Bronchial epithelial cell (primary cell): Measurements from ENCODE around the gene JAM2. TPM values are rescaled to one million over a fixed set of nuclear protein-coding genes. Genes with fewer than 3 reads are reported as not detected.
A peak's percentile ranks its signal among the peaks of the same experiment; 100 is the strongest.

ENCODE experiments used
- DNase-seq: peaks from one replicate; pipeline ENCODE4 v3.0.0-alpha.2; 2010; ENCODE audit warnings: low read depth
- FAIRE-seq: peaks from 2 replicates; lab custom pipeline; 2011; peaks lifted over from hg19 to GRCh38; lab: Jason Lieb, UNC
- H3K27me3 ChIP-seq: 2 replicates; pipeline ENCODE4 v1.5.1; 2011; ENCODE audit warnings: low read length; ENCODE audit not compliant: control insufficient read depth, insufficient read depth
- H3K36me3 ChIP-seq: 2 replicates; pipeline ENCODE4 v1.5.1; 2011; ENCODE audit warnings: low read length; ENCODE audit not compliant: control insufficient read depth, insufficient read depth
- H3K4me3 ChIP-seq: 2 replicates; pipeline ENCODE4 v1.5.1; 2011; ENCODE audit warnings: mild to moderate bottlenecking, low read depth, low read length, control low read depth
- total RNA-seq: library from RNA; depleted of rRNA; stranded (reverse); fragments of >200 nt; gene quantifications from 2 replicates; pipeline ENCODE4 v1.2.1, GENCODE V29; 2014
- TF ChIP-seq, protein P1 (sequence below): IDR thresholded peaks from 2 replicates; pipeline ENCODE4 v1.5.1; 2011; ENCODE audit warnings: mild to moderate bottlenecking, moderate library complexity, low read length, control low read depth, inconsistent platforms; ENCODE audit not compliant: insufficient read depth, severe bottlenecking

Gene JAM2
- total RNA-seq, 1 donor from 2014 or later: under 0.01 TPM

DNA sequence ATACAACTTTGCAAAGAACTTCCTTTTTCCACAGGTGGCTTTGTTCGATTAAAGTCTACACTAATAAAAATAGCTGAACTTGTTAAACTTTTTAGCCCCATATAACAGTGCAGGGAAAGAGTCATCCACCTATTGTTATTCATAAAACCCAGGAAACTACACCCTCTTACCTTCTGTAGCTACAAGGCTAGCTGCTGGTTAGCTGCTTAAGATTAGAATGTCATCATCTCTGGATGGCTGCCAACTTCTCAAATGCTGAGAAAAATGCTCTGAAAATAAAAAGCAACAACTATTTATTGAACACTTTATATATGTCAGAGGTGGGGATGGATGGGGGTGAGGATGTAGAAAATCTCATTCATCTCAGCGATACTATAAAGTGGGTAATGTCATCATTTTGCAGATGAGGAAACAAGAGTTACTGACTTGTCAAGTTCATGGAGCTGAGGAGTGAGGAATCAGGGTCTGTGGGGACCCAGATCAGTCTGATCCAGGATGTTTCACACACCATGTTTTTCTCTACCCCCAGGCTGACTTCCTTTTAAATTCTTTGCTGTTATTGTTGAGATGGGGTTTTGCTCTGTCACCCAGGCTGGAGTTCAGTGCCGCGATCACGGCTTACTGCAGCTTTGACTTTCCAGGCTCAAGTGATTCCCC is 78.6 kb downstream of the JAM2 start:
- TF ChIP-seq, protein P1, sequence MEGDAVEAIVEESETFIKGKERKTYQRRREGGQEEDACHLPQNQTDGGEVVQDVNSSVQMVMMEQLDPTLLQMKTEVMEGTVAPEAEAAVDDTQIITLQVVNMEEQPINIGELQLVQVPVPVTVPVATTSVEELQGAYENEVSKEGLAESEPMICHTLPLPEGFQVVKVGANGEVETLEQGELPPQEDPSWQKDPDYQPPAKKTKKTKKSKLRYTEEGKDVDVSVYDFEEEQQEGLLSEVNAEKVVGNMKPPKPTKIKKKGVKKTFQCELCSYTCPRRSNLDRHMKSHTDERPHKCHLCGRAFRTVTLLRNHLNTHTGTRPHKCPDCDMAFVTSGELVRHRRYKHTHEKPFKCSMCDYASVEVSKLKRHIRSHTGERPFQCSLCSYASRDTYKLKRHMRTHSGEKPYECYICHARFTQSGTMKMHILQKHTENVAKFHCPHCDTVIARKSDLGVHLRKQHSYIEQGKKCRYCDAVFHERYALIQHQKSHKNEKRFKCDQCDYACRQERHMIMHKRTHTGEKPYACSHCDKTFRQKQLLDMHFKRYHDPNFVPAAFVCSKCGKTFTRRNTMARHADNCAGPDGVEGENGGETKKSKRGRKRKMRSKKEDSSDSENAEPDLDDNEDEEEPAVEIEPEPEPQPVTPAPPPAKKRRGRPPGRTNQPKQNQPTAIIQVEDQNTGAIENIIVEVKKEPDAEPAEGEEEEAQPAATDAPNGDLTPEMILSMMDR: no peak
- FAIRE-seq (no peak), DNase-seq (peak; percentile 50)
- Histone ChIP-seq H3K27me3 (no peaks in the 10 kb centered on the region), H3K36me3 (no peaks in the 10 kb centered on the region), H3K4me3 (no peak overlapping the region)

DNA sequence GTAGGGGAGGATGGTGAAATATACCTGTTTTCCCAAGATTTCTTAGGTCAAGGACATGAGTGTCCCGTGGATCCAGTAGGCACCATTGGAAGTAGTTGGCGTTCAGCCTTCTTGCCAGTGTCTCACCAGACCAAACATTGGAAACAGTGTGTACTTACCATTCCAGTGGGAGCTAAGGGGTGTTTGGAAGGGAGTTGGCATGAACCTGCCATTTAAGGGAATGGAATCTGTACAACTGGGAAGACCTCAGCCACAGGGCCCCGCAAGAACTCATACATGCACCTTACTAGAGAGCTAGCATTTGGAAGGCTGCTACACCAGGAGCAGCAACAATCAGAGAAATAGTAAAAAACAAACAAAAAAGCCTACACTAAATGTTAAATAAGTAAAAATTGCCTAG is 82.9 kb downstream of the JAM2 start:
- DNase-seq (no peak), FAIRE-seq (peak; percentile 60)
- peaks cover 3% of the 10 kb centered on the region for H3K36me3 ChIP-seq
- TF ChIP-seq, protein P1: no peak
- H3K4me3 ChIP-seq: no peak overlapping the region
- H3K27me3 ChIP-seq: no peaks in the 10 kb centered on the region

DNA sequence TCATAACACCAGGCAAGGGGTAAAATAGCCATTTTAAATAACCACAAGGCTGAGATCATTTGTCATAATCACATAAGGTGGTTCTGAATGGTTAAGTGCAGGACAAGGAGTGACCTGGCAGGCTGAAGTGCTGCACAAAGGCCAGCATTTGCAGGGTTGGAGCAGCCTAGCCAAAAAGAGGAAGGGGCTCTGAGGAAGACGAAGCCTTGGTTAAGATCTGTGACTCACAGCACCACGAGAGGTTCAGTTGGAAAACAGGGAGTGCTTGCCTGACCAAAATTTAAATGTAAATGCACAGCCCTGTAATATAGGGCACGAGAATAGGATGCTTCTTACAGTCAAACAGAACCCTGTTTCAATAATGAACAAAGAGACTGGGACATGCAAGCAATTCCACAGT is 83.6 kb downstream of the JAM2 start:
- Histone ChIP-seq H3K4me3 (no peak overlapping the region), H3K27me3 (no peaks in the 10 kb centered on the region), H3K36me3 (peaks cover 5% of the 10 kb centered on the region)
- FAIRE-seq (no peak), DNase-seq (no peak)
- TF ChIP-seq, protein P1: no peak

DNA sequence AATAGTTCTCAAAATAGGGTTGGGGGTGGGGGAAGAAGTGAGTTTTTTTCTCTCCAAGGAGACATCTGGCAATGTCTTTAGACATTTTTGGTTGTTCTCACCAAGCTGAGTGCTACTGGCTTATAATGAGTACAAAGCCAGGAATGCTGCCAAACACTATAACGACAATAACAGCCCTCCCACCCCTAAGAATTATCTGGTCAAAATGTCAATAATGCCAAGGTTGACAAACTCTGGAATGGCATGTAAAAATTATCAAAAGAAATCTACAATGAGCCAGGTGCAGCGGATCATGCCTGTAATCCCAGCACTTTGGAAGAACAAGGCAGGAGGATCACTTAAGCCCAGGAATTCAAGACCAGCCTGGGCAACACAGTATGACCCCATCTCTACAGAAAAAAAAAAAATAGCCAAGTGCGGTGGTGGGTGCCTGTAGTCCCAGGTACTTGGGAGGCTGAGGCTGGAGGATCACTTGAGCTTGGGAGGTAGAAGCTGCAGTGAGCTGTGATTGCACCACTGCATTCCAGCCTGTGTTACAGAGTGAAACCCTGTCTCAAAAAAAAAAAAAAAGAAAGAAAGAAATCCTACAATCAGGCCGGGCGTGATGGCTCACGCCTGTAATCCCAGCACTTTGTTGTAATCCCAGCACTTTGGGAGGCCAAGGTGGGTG is 93.2 kb downstream of the JAM2 start:
- FAIRE-seq: no peak
- Histone ChIP-seq H3K27me3 (no peaks in the 10 kb centered on the region), H3K4me3 (no peak overlapping the region), H3K36me3 (peaks cover 4% of the 10 kb centered on the region)
- DNase-seq: peak; percentile 4
- TF ChIP-seq, protein P1: no peak

DNA sequence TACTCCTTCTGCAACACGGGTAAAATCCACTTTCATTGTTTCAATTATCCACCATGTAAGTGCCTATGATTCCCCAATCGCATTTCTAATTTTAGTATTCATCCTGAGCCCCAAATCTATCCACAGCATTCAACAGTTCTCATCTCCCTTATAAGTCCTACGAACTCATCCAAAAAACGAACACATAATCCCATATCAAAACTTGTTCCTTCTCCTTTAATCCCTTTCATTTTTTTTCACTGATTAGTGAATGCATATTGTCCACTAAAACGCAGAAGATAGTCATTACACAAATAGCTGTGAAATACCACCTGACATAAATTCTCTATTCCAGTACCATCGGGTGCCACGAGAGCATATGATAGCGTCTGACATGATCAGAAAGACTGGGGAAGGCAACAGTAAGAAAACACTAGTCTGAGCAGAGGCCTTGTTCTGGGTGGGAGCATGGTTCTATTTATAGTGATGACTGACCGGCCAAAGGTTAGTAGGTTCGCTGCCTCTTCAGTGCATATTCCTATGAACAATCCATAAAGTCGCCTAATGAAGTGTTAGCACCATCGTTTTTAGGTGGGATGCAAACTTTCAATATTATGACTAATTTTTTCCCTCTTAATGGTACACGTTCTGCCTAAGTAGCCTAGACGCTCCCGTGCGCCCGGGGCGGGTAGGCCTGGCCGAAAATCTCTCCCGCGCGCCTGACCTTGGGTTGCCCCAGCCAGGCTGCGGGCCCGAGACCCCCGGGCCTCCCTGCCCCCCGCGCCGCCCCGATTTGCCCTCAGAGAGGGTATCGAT is 95.0 kb downstream of the JAM2 start:
- TF ChIP-seq, protein P1: no peak

More for the DNA sequence above, 95.0 kb downstream of the JAM2 start:
- FAIRE-seq: no peak
- Histone ChIP-seq H3K4me3 (peak overlapping the region; percentile 91), H3K36me3 (no peaks in the 10 kb centered on the region), H3K27me3 (no peaks in the 10 kb centered on the region)
- peak; percentile 18 for DNase-seq
